ENCODE measurements around the gene PIH1D1.

The PIH1D1 gene

DNA sequence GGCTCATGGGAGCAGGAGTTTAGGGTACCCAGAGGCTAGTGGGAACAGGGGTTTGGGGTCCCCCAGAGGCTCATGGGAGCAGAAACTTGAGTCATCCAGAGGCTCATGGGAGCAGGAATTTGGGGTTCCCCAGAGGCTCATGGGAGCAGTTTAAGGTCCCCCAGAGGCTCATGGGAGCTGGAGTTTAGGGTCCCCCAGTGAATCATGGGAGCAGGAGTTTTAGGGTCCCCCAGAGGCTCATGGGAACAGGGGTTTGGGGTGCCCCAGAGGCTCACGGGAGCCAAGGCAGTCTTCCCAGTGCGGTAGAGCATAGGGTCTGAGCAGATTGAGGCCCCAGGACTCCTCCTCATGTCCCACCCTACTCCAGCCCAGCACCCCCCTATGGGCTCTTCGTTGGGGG is 13.8 kb upstream of the PIH1D1 start:
- no peaks in the 10 kb centered on the region for H3K9me3 ChIP-seq (ENCODE audit: insufficient read depth, low read depth, low read length)
- no peak overlapping the region for H3K4me3 ChIP-seq (ENCODE audit: low read length, poor library complexity, severe bottlenecking)
- H3F3A ChIP-seq (ENCODE audit: low read depth), result peaks cover 11% of the 10 kb centered on the region
- no peak overlapping the region for H2AFZ ChIP-seq (ENCODE audit: low read length)
- TF ChIP-seq CTCF (conservative IDR thresholded peaks at IDR 0.05; ENCODE audit: low read length), result no peak
- TF ChIP-seq EZH2phosphoT487 (IDR thresholded peaks at IDR 0.05; ENCODE audit: borderline replicate concordance), result no peak
- H3K79me2 ChIP-seq (ENCODE audit: insufficient read depth, low read length), result no peaks in the 10 kb centered on the region
- no peak overlapping the region for H3K4me2 ChIP-seq (ENCODE audit: low read depth, low read length, poor library complexity, severe bottlenecking)
- H3K4me1 ChIP-seq (ENCODE audit: insufficient read depth, low read length, poor library complexity, severe bottlenecking), result peaks cover 17% of the 10 kb centered on the region
- no peaks in the 10 kb centered on the region; the same call in 1 of the 2 replicates for H3K36me3 ChIP-seq (ENCODE audit: insufficient read depth, low read length)
- H3K27me3 ChIP-seq (ENCODE audit: insufficient read depth, low read length, poor library complexity, severe bottlenecking), result no peaks in the 10 kb centered on the region
- no peak overlapping the region for H3K9ac ChIP-seq (ENCODE audit: low read depth, low read length, poor library complexity, severe bottlenecking)
- H4K20me1 ChIP-seq (ENCODE audit: insufficient read depth, low read length, poor library complexity, severe bottlenecking), result no peaks in the 10 kb centered on the region
- no peaks in the 10 kb centered on the region for H3K9me2 ChIP-seq (replicated peaks; ENCODE audit: low read depth, low read length)

GRCh38 chr19:49463960-49464740 is 12.5 kb upstream of the PIH1D1 start:
- no peaks in the 10 kb centered on the region; the same call in 1 of the 2 replicates for H3K36me3 ChIP-seq (ENCODE audit: insufficient read depth, low read length)

GRCh38 chr19:49462492-49462891 is 10.9 kb upstream of the PIH1D1 start:
- no peaks in the 10 kb centered on the region for H3K9me3 ChIP-seq (ENCODE audit: insufficient read depth, low read depth, low read length)
- no peak overlapping the region for H3K4me2 ChIP-seq (ENCODE audit: low read depth, low read length, poor library complexity, severe bottlenecking)
- no peak overlapping the region for H2AFZ ChIP-seq (ENCODE audit: low read length)
- TF ChIP-seq EZH2phosphoT487 (IDR thresholded peaks at IDR 0.05; ENCODE audit: borderline replicate concordance), result no peak
- no peak for TF ChIP-seq CTCF (conservative IDR thresholded peaks at IDR 0.05; ENCODE audit: low read length)
- H3K9ac ChIP-seq (ENCODE audit: low read depth, low read length, poor library complexity, severe bottlenecking), result no peak overlapping the region
- H3F3A ChIP-seq (ENCODE audit: low read depth), result no peaks in the 10 kb centered on the region
- H3K36me3 ChIP-seq (ENCODE audit: insufficient read depth, low read length), result no peaks in the 10 kb centered on the region; the same call in 1 of the 2 replicates
- H3K4me3 ChIP-seq (ENCODE audit: low read length, poor library complexity, severe bottlenecking), result no peak overlapping the region
- no peaks in the 10 kb centered on the region for H4K20me1 ChIP-seq (ENCODE audit: insufficient read depth, low read length, poor library complexity, severe bottlenecking)
- H3K79me2 ChIP-seq (ENCODE audit: insufficient read depth, low read length), result peaks cover 11% of the 10 kb centered on the region; the same call in 1 of the 2 replicates
- H3K27me3 ChIP-seq (ENCODE audit: insufficient read depth, low read length, poor library complexity, severe bottlenecking), result no peaks in the 10 kb centered on the region
- no peaks in the 10 kb centered on the region for H3K9me2 ChIP-seq (replicated peaks; ENCODE audit: low read depth, low read length)
- H3K4me1 ChIP-seq (ENCODE audit: insufficient read depth, low read length, poor library complexity, severe bottlenecking), result peaks cover 10% of the 10 kb centered on the region

More at GRCh38 chr19:49463960-49464740, 12.5 kb upstream of the PIH1D1 start:
- Histone ChIP-seq H3K4me3 (ENCODE audit: low read length, poor library complexity, severe bottlenecking) (no peak overlapping the region), H3K9me3 (ENCODE audit: insufficient read depth, low read depth, low read length) (no peaks in the 10 kb centered on the region), H3K79me2 (ENCODE audit: insufficient read depth, low read length) (0 out of 2 replicates have a peak, but pooled peaks cover 2% of the 10 kb centered on the region), H3K9me2 (replicated peaks; ENCODE audit: low read depth, low read length) (no peaks in the 10 kb centered on the region), H3K4me2 (ENCODE audit: low read depth, low read length, poor library complexity, severe bottlenecking) (no peak overlapping the region), H3K4me1 (ENCODE audit: insufficient read depth, low read length, poor library complexity, severe bottlenecking) (peaks cover 12% of the 10 kb centered on the region), H3K9ac (ENCODE audit: low read depth, low read length, poor library complexity, severe bottlenecking) (no peak overlapping the region), H4K20me1 (ENCODE audit: insufficient read depth, low read length, poor library complexity, severe bottlenecking) (no peaks in the 10 kb centered on the region), H3F3A (ENCODE audit: low read depth) (peaks cover 6% of the 10 kb centered on the region), H2AFZ (ENCODE audit: low read length) (no peak overlapping the region), H3K27me3 (ENCODE audit: insufficient read depth, low read length, poor library complexity, severe bottlenecking) (no peaks in the 10 kb centered on the region)
- TF ChIP-seq EZH2phosphoT487 (IDR thresholded peaks at IDR 0.05; ENCODE audit: borderline replicate concordance) (no peak), CTCF (conservative IDR thresholded peaks at IDR 0.05; ENCODE audit: low read length) (no peak)

Data from Loucy (cell line).